ENCODE results near the gene TDRD9.

GRCh38 chr14:103932791-103933490 lies 4.7 kb downstream of the TDRD9 start:
- TF ChIP-seq CTCF (conservative IDR thresholded peaks at IDR 0.05; ENCODE audit: low read depth in 2 of 2) (no peak), EZH2phosphoT487 (IDR thresholded peaks at IDR 0.05; ENCODE audit: unreplicated experiment) (no peak), POLR2AphosphoS5 (IDR thresholded peaks at IDR 0.05; ENCODE audit: low read depth) (no peak), REST (IDR thresholded peaks at IDR 0.05; ENCODE audit: unreplicated experiment) (no peak), EZH2 (IDR thresholded peaks at IDR 0.05; ENCODE audit: low read depth, unreplicated experiment) (no peak), ETS1 (IDR thresholded peaks at IDR 0.05) (no peak), JUNB (IDR thresholded peaks at IDR 0.05; ENCODE audit: unreplicated experiment) (no peak), ZNF331 (CRISPR knock-in tag; IDR thresholded peaks at IDR 0.05; ENCODE audit: low read depth) (no peak), STAT1 (IDR thresholded peaks at IDR 0.05; ENCODE audit: unreplicated experiment) (no peak), CREB1 (CRISPR knock-in tag; IDR thresholded peaks at IDR 0.05; ENCODE audit: low read depth) (no peak), ZNF114 (CRISPR knock-in tag; IDR thresholded peaks at IDR 0.05) (no peak), NANOG (IDR thresholded peaks at IDR 0.05; ENCODE audit: borderline replicate concordance) (no peak), ZNF462 (CRISPR knock-in tag; IDR thresholded peaks at IDR 0.05) (no peak)

Measured in GM23338 (cell line).